Dendritic cell treated with granulocyte-macrophage colony-stimulating factor and Interleukin-4, amounts not matched to agents 40 ng/mL and 50 ng/mL, for 4 days (primary cell): ENCODE measurements around the gene SPATA20.

Experiments
- H3K27ac Mint-ChIP-seq: one replicate; pipeline ENCODE4 v1.8.0; 2022; ENCODE audit warnings: mild to moderate bottlenecking, mixed read lengths
- H3K27me3 Mint-ChIP-seq: one replicate; pipeline ENCODE4 v1.8.0; 2022; ENCODE audit warnings: mild to moderate bottlenecking, mixed read lengths
- H3K36me3 Mint-ChIP-seq: one replicate; pipeline ENCODE4 v1.8.0; 2022; ENCODE audit warnings: low read depth, mixed read lengths
- H3K4me1 Mint-ChIP-seq: one replicate; pipeline ENCODE4 v1.8.0; 2022; ENCODE audit warnings: low read depth, mixed read lengths
- H3K4me3 Mint-ChIP-seq: one replicate; pipeline ENCODE4 v1.8.0; 2022; ENCODE audit warnings: mild to moderate bottlenecking, moderate library complexity, mixed read lengths
- H3K9me3 Mint-ChIP-seq: one replicate; pipeline ENCODE4 v1.8.0; 2022; ENCODE audit warnings: mixed read lengths
- intact Hi-C: fragments of 100-400 bp; cut with micrococcal nuclease; formaldehyde crosslinking; loops from one replicate; pipeline ENCODE4 v1.15.0; 2022

Gene SPATA20

DNA sequence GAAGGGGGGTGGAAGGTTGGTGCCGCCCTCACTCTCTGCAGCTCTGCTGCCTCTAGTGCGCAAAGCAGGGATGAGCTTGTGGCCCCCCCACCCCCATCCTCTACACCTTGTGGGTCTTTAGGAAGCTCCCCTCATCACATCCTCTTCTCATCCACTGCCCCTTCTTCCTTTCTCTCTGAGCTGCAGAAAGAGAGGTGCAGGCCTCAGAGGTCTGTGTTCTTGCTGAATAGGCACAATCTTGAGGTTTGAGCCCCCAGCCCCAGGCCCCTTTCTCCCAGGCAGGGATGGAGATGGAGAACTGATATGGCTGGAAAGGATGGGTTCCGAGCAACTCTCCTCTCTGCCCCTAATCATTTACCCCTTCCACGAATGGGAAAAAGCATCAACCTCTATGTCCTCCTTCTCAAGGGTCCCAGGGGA lies 16.1 kb downstream of the SPATA20 start:
- no peaks in the 10 kb centered on the region for H3K36me3 Mint-ChIP-seq
- H3K4me1 Mint-ChIP-seq: peaks cover 42% of the 10 kb centered on the region
- no peak overlapping the region for H3K4me3 Mint-ChIP-seq
- H3K9me3 Mint-ChIP-seq: no peaks in the 10 kb centered on the region
- peaks cover 93% of the 10 kb centered on the region for H3K27me3 Mint-ChIP-seq
- intact Hi-C loops: loop anchor here (5.0 kb wide), 1 partner anchor 59 kb away; no protein-coding TSS in a partner anchor
- H3K27ac Mint-ChIP-seq: no peak overlapping the region

- H3K4me1 Mint-ChIP-seq: peaks cover 30% of the 10 kb centered on the region
- intact Hi-C loops: loop anchor here (5.0 kb wide), 1 partner anchor 57 kb away; no protein-coding TSS in a partner anchor
- peaks cover 81% of the 10 kb centered on the region for H3K27me3 Mint-ChIP-seq
- no peaks in the 10 kb centered on the region for H3K9me3 Mint-ChIP-seq
- H3K36me3 Mint-ChIP-seq: no peaks in the 10 kb centered on the region
- H3K4me3 Mint-ChIP-seq: no peak overlapping the region
- H3K27ac Mint-ChIP-seq: no peak overlapping the region
Observed at GRCh38 chr17:50564916-50565315, 17.9 kb downstream of the SPATA20 start.

GRCh38 chr17:50565402-50566350 lies 18.7 kb downstream of the SPATA20 start:
- Mint-ChIP-seq H3K4me3 (no peak overlapping the region), H3K27me3 (peaks cover 83% of the 10 kb centered on the region), H3K36me3 (no peaks in the 10 kb centered on the region), H3K4me1 (peaks cover 25% of the 10 kb centered on the region), H3K9me3 (no peaks in the 10 kb centered on the region), H3K27ac (peak overlapping the region; percentile 10)
- intact Hi-C loops: no loop called here

GRCh38 chr17:50566886-50567285 lies 19.9 kb downstream of the SPATA20 start:
- Mint-ChIP-seq H3K4me1 (peaks cover 25% of the 10 kb centered on the region), H3K4me3 (no peak overlapping the region), H3K27ac (no peak overlapping the region), H3K27me3 (peaks cover 85% of the 10 kb centered on the region), H3K9me3 (no peaks in the 10 kb centered on the region), H3K36me3 (no peaks in the 10 kb centered on the region)
- intact Hi-C loops: no loop called here

GRCh38 chr17:50568659-50569058 lies 21.7 kb downstream of the SPATA20 start:
- Mint-ChIP-seq H3K27me3 (peaks cover 74% of the 10 kb centered on the region), H3K4me1 (peaks cover 19% of the 10 kb centered on the region), H3K36me3 (no peaks in the 10 kb centered on the region), H3K4me3 (no peak overlapping the region), H3K27ac (no peak overlapping the region), H3K9me3 (no peaks in the 10 kb centered on the region)
- intact Hi-C loops: no loop called here

DNA sequence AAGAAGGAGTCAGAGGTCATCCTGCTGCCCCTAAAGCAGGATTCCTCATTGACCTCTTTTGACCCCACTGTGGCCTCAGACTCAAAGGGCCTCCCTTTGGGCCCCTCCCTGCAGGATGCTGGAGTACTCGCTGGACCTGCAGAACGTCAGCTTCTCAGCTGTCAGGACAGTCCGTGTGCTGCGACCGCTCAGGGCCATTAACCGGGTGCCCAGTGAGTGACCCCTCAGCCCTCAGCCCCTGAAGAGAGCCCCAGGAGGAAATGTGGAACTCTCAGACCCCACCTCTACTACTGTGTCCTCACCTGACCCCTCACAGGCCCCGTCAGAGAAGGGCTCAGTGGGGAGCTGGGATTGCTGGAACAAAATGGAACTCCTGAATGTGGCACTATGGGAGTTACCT lies 22.6 kb downstream of the SPATA20 start:
- intact Hi-C loops: no loop called here
- peaks cover 69% of the 10 kb centered on the region for H3K27me3 Mint-ChIP-seq
- no peaks in the 10 kb centered on the region for H3K9me3 Mint-ChIP-seq
- no peak overlapping the region for H3K27ac Mint-ChIP-seq
- no peak overlapping the region for H3K4me3 Mint-ChIP-seq
- no peaks in the 10 kb centered on the region for H3K36me3 Mint-ChIP-seq
- peaks cover 21% of the 10 kb centered on the region for H3K4me1 Mint-ChIP-seq

DNA sequence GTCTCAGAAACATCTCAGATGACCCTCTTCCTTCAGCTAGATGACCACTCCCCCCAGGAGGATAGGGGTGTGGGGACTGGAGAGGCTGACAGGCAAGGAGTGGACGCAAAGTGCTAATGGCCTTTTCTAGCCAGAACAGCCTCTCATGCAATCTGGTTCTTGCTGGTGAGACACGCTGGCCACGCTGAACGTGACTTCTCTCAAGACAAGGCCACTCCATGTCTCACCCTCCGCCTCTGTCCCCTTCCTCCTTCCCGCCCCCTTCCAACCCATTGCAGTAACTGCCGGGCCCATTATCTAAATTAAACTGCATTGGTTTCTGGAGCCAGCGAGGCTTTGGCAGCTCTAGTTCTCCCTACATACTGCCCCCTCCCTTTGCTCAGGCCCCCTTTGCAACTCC lies 23.1 kb downstream of the SPATA20 start:
- H3K27me3 Mint-ChIP-seq: peaks cover 67% of the 10 kb centered on the region
- no peak overlapping the region for H3K4me3 Mint-ChIP-seq
- H3K27ac Mint-ChIP-seq: no peak overlapping the region
- intact Hi-C loops: no loop called here
- H3K4me1 Mint-ChIP-seq: peaks cover 16% of the 10 kb centered on the region
- no peaks in the 10 kb centered on the region for H3K36me3 Mint-ChIP-seq
- H3K9me3 Mint-ChIP-seq: no peaks in the 10 kb centered on the region

- Mint-ChIP-seq H3K27me3 (peaks cover 62% of the 10 kb centered on the region), H3K4me3 (no peak overlapping the region), H3K4me1 (peaks cover 11% of the 10 kb centered on the region), H3K9me3 (no peaks in the 10 kb centered on the region), H3K36me3 (no peaks in the 10 kb centered on the region), H3K27ac (no peak overlapping the region)
- intact Hi-C loops: no loop called here
Observed at GRCh38 chr17:50570528-50570927, 23.6 kb downstream of the SPATA20 start.

DNA sequence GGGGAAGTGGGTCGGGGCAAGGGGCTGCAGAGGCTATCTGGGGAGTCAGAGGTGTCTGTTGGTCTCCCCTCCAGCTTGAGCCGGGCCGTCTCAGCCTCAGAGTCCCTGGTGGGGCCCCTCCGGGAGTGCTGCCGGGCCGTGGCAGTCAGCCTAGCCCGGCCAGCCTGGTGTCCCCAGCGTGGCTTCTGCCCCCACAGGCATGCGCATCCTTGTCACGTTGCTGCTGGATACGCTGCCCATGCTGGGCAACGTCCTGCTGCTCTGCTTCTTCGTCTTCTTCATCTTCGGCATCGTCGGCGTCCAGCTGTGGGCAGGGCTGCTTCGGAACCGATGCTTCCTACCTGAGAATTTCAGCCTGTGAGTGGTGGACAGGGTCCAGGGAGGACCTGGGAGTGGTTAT lies 24.7 kb downstream of the SPATA20 start:
- Mint-ChIP-seq H3K4me1 (peaks cover 9% of the 10 kb centered on the region), H3K27ac (no peak overlapping the region), H3K36me3 (no peaks in the 10 kb centered on the region), H3K4me3 (no peak overlapping the region), H3K9me3 (no peaks in the 10 kb centered on the region), H3K27me3 (peaks cover 57% of the 10 kb centered on the region)
- intact Hi-C loops: no loop called here

- Mint-ChIP-seq H3K4me1 (peaks cover 9% of the 10 kb centered on the region), H3K27me3 (peaks cover 54% of the 10 kb centered on the region), H3K9me3 (no peaks in the 10 kb centered on the region), H3K27ac (no peak overlapping the region), H3K36me3 (no peaks in the 10 kb centered on the region), H3K4me3 (no peak overlapping the region)
- intact Hi-C loops: no loop called here
Observed at GRCh38 chr17:50572541-50572940, 25.6 kb downstream of the SPATA20 start.

DNA sequence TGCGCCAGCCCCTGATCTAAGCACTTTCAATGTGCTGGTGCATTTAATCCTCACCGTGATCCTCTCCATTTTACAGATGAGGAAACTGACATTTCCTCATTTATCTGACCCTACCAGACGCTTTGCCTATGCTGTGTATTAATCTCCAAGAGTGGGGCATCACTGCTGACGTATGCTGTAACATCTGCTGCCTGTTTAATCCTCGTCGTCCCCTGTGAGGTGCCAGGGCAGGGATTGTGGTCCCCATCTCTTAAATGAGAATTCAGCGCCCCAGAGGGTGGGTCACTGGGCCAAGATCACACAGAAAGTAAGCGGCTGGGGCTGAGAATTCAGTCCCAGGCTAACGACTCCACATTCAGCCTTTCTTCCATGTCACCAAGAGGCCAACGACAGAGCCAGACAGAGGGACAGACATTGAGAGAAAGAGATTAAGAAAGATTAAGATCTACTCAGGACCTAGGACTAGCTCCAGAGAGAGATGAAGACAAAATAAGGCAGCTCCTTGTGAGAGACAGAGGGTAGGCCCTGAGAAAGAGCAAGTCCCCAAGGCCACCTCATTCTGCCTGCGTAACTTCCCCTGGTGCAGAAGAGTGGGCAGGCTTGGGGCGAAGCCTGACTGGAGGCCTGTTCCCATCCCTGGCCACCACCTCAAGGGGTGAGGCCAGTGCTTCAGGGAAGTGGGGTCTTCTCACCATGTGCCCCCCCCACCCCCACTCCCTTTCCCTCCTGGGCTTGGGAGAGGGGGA lies 27.1 kb downstream of the SPATA20 start:
- Mint-ChIP-seq H3K4me3 (no peak overlapping the region), H3K27me3 (peaks cover 59% of the 10 kb centered on the region), H3K9me3 (no peaks in the 10 kb centered on the region), H3K36me3 (no peaks in the 10 kb centered on the region), H3K27ac (no peak overlapping the region), H3K4me1 (peaks cover 4% of the 10 kb centered on the region)
- intact Hi-C loops: no loop called here

DNA sequence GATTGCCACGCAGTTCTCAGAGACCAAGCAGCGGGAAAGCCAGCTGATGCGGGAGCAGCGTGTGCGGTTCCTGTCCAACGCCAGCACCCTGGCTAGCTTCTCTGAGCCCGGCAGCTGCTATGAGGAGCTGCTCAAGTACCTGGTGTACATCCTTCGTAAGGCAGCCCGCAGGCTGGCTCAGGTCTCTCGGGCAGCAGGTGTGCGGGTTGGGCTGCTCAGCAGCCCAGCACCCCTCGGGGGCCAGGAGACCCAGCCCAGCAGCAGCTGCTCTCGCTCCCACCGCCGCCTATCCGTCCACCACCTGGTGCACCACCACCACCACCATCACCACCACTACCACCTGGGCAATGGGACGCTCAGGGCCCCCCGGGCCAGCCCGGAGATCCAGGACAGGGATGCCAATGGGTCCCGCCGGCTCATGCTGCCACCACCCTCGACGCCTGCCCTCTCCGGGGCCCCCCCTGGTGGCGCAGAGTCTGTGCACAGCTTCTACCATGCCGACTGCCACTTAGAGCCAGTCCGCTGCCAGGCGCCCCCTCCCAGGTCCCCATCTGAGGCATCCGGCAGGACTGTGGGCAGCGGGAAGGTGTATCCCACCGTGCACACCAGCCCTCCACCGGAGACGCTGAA lies 28.7 kb downstream of the SPATA20 start:
- Mint-ChIP-seq H3K36me3 (no peaks in the 10 kb centered on the region), H3K4me1 (peaks cover 4% of the 10 kb centered on the region), H3K27me3 (peaks cover 56% of the 10 kb centered on the region), H3K9me3 (no peaks in the 10 kb centered on the region), H3K27ac (no peak overlapping the region), H3K4me3 (no peak overlapping the region)
- intact Hi-C loops: no loop called here

- intact Hi-C loops: no loop called here
- Mint-ChIP-seq H3K4me1 (peaks cover 4% of the 10 kb centered on the region), H3K4me3 (no peak overlapping the region), H3K27me3 (peaks cover 56% of the 10 kb centered on the region), H3K9me3 (no peaks in the 10 kb centered on the region), H3K27ac (no peak overlapping the region), H3K36me3 (no peaks in the 10 kb centered on the region)
Observed at GRCh38 chr17:50576864-50577263, 29.9 kb downstream of the SPATA20 start.

- intact Hi-C loops: no loop called here
- Mint-ChIP-seq H3K36me3 (no peaks in the 10 kb centered on the region), H3K27me3 (peaks cover 56% of the 10 kb centered on the region), H3K4me3 (no peak overlapping the region), H3K27ac (no peak overlapping the region), H3K9me3 (no peaks in the 10 kb centered on the region), H3K4me1 (peaks cover 4% of the 10 kb centered on the region)
Observed at GRCh38 chr17:50577451-50577954, 30.5 kb downstream of the SPATA20 start.
